Stimulated activated CD4-positive, alpha-beta T cell treated with anti-CD3 and anti-CD28 coated beads, Interleukin-4, amount 100 ng/mL, for 4 hours (primary cell): ENCODE results near the gene SRPX.

ENCODE experiments used
- DNase-seq, 2 experiments: peaks; one replicate each; pipeline ENCODE4 v3.0.0-alpha.2; 2020

Gene SRPX, protein sequence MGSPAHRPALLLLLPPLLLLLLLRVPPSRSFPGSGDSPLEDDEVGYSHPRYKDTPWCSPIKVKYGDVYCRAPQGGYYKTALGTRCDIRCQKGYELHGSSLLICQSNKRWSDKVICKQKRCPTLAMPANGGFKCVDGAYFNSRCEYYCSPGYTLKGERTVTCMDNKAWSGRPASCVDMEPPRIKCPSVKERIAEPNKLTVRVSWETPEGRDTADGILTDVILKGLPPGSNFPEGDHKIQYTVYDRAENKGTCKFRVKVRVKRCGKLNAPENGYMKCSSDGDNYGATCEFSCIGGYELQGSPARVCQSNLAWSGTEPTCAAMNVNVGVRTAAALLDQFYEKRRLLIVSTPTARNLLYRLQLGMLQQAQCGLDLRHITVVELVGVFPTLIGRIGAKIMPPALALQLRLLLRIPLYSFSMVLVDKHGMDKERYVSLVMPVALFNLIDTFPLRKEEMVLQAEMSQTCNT

DNA sequence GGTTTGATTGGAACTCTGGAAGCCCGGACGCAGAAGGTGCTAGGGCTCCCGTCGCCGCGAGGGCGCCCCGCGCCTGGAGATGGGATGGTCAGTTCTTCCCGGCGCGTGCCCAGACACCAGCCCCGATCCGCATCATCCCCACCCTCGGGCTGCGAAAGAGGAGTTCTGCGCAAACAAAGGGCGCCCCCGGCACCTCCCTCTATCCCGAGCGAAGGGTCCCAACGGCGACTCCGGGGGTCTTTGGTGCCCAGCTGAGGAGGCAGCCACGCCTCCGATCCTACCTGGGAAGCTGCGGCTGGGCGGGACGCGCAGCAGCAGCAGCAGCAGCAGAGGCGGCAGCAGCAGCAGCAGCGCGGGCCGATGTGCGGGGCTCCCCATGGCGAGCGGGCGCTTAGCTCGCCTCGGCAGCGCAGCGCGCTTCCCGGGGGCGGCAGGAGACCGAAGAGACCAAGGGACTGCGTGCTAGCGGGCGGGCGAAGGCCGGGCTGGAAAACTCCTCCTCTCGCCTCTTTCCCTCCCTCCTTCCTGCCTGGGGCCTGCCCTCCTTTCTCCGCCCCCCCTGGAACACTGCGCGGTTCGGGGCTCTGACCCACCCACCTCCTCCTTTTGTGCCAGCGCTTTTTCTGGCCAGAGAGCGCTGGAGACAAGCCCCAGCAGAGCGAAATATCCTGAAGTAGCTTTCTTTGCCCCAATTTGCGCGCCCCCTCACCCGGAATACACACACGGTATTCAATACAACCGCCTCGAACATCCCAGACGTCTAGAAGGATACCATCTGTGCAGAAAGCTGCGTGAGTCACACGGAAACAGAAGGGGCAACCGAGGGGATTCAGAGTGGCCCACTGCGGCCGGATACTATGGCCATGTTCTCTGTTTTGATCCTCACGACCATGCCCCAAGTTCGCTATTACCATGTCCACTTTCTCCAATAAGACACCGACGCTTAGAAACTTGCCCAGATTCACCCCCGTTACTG, at the start of gene SRPX:
TSS of gene SRPX (minus strand) at position 457 of the 976 bp plus-strand sequence. CDS start at position 378, 79 bp downstream.
- DNase-seq: no peak

DNA sequence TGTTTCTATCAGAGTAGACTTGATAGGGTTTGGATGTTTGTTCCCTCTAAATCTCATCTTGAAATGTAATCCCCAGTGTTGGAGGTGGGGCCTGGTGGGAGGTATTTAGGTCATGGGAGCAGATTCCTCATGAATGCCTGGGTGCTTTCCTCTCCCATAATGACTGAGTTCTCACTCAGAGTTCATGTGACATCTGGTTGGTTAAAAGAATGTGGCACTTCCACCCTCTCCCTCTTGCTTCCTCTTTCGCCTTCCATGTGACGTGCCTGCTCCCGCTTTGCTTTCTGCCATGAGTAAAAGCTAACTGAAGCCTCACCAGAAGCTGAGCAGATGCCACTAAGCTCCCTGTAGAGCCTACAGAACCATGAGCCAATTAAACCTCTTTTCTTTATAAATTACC, 47.3 kb upstream of the SRPX start:
- no peak for DNase-seq

DNA sequence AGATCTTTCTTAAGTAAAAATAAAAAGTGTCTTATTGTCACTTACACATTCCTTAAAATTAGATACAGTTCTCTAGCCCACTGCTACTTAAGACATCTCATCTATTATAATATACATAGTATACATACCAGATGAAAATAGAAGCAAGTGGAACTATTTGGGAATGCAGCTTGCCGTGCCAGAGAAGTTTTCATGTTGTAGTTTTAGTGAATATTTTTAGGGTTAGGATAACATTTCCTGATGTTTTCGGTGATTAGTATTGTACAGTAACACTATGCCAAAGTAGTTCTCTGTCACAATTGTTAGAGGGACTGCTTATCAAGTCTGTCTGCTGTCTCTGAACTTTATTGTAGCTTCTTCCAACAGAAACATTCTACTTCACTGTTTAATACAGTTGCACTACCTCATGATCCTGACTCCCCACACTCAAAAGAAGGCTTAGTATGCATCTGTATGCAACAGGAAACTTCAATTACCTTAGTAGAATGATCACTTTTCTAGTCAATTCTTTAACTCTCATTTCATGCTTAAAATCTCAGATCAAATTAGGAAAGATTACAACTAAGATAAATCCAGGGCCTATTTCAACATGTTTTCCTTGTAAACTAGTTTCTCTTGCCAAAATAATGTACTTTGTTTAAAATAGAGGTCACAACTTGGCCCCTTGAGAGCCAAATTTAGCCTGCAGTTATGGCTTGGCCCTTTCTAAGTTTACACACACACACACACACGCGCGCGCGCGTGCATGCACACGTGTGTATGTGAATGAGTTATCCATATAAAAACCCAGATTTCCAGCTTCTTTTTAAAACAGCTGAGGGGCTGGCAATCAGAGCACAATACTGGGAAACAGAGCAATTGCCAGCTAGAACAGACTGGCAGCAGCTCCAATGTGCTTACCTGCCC, 42.3 kb upstream of the SRPX start:
- no peak for DNase-seq

DNA sequence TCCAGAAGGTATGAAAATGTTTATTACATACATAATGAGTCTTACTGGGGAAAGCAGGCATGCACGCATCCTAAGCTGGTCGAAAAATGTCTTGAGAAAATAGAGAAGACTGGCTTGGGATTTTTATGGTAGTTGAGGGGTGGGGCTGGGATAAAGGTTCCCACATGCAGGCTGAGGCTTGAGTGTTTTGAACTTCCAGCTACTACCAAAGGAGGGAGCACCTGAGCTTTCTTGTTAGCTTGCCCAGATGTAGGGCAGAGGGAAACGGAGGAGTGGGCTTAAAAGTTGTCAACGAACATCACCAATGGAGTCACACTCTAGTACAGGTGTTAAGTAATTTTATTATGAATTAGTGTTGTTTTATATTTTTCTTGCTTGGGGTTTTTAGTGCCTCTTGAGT, 39.6 kb upstream of the SRPX start:
- no peak for DNase-seq

DNA sequence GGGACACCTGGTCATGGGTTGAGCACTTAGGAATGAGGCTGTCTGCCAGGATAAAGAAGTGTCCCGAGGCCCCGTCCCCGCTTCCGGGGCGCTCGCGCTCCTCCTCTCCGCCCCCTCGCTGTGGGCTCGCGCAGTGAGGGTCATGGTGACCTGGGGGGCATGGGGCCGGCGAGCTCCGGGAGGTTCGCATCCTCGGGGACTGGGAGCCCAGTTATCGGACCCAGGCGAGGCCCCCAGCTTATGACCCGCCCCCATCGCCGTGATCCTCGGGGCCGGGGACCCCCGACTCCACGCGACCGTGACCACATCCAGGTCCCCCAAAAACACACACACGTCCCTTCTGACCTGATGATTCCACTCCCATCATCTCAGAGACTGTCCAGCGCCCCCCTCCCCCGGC, 35.3 kb upstream of the SRPX start:
- no peak for DNase-seq

DNA sequence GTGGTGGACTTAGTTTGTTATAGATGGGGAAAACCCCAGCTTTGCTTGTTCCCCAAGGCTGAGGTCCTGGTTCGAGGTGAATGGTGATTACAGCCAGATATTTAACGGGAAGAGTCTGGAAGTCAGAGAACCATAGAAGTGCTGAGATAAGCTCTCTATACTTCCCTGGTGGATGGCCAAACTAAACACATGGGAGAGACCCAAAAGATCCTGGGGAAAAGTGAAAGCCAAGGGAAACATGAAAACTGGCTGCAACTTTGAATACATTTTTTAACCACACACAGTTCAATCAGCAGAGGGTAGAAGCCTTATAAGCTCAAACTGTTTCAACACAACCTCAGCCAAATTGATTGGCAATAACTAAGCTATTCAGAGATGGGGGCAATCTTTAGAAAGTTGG, 29.3 kb upstream of the SRPX start:
- DNase-seq: no peak

DNA sequence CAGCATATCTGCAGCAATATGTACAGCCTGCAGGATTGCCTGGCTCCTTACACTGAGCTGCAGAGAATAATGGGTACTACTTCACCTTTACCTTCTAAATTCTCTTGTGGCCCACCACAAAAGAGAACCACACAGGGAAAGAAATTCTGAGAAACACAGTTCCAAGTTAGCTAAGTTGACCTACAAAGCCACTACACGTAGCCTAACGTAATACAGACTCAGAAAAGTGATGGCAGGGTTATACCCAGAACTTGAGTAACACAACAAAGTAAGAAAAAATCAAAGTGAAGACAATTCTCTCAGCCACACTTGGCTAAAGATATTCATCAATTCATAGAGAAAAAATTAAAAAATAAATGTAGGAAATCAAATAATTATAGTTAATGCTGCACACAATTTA, 26.4 kb upstream of the SRPX start:
- no peak for DNase-seq

DNA sequence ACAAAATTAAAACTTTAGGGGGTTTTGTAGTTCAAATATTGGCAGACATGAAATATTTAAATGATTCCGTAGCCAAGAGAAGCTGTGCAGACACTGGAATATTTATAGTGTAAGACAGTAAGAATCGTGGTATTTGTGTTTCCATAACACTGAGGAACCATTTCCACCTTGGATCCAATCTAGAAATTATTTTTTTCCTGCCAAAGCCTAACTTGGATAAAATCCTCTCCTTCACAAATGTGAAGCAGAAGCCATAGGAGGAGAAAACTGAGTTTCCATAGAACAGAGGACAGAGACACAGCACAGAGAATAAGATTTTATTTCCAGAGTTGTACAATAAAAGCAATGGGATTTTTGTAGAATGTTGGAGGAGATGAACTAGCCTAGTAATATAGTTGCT, 19.9 kb upstream of the SRPX start:
- DNase-seq: no peak

DNA sequence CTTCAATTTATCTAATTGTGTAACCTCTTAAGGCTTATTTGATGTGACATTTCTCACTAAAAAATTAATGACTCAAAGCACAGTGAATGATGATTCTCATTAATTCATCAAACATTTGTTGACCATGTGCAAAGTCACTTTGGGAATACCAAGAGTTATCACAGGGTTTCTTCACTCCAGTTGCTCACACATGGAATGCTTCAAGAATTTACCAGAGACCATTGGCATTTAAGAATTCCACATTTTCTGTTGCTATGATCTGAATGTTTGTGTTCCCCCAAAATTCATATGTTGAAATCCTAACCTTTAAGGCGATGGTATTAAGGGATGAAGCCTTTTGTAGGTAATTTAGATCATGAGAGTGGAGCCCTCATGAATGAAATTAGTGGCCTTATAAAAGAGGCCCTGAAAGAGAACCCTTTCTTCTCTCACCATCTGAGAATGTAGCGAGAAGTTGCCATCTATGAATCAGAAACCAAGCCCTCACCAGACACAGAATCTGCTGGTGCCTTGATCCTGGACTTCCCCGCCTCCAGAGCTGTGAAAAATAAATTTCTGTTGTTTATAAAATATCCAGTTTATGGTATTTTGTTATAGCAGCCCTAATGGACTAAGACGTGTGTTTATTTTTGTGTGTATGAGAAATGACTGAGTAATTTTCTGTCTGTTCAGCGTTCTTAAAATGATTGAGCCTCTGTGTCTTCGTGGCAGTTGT, 16.4 kb upstream of the SRPX start:
- DNase-seq: no peak

DNA sequence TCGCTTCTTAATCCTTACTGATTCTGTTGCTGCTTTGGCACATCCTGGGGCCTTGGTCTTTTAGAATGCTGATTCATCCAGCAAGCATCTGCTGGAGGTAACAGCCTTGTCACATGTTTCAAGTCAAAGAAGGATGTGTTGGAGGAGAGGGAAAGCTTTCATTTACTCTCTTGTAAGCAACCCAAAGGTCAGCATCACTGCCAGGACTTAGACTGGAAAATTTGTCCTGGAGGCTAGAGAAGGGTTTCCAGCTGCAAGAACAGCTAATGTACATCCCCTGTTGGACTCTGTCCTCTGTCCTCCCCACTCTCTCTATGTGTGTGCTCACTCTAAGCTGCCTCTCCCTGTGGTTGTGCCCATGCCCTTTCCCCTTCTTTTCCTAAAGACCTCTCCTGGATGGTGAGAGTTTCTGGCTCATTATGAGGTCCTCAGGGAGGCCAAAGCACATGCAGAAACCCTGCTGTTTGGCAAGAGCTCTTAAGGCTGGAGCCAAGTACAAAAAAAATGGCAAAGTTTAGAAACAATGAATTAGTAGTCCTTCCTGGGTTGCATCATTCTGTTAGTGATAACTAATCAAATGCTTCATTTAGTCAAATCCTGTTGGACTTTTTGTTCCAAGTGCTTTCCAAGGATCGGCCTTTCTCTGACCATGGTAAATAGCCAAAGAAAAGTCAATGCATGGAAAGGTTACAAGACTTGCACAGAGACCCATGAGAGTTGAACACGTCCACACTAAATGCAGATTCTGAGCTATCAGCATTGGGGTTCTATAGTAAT, 13.4 kb upstream of the SRPX start:
- DNase-seq: no peak

DNA sequence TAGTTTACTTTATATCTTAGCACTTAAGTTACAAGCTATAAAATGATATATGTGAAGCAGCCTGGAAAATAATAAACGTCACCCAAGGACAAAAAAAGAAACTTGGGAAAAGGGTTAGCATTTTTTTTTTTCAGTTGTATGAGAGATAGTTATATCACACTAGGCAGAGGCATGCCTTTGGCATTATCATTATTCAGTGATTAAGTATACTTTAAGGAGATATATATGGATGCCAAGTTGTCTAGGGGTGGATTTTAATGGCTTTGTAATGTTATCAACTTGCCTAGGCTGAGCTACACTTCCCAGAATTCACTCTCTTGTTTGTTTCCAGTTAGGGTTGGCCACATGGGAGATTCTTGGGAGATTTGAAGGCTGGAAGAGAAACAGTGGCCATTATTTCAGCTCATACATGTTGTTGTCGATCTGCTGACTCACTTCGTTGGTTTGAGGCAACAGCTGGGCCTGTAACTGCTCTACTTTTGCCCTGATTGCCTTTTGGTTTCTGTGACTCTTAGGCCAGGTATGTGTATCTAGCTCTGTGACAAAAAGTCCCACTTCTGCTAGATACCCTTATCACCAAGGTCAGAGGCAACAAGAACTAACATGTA, 11.5 kb upstream of the SRPX start:
- DNase-seq: no peak

DNA sequence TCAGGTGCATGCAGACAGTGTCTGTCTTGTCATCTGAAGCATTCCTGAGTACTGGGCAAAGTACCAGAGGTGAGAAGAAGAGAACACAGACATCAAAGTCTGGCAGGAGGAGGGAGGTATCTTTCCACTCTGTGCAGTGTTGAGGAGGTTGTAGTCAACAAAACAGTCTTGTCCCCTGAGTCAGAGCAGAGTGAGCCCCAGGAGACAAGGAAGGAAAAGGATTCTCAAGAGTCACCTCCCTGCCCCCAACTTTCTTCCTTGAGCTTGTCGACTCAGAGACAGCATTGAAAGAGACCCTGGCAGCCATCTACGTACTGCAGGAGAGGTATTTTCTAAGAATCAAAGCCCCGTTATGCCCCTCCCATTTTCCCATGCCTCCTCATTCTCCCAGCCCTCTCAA, 4.4 kb upstream of the SRPX start:
- DNase-seq: no peak

DNA sequence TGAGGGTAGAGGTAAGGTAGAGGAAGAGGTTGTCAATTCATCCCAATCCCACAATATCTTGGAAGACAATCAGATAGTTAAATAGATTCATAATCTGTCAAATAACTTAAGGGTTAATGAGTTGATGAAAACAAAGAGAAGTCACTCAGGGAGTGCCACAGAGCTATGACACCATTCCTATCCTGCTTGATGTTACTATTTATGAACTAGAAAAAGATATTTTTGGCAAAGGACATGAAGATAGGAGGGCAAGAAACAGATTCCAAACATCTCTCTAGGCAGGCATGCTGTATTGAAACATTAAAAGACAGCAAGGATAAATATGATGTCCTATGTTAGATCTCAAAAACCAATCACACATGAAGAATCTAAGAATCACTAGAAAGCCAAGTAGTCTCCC, 3.5 kb upstream of the SRPX start:
- DNase-seq: no peak

DNA sequence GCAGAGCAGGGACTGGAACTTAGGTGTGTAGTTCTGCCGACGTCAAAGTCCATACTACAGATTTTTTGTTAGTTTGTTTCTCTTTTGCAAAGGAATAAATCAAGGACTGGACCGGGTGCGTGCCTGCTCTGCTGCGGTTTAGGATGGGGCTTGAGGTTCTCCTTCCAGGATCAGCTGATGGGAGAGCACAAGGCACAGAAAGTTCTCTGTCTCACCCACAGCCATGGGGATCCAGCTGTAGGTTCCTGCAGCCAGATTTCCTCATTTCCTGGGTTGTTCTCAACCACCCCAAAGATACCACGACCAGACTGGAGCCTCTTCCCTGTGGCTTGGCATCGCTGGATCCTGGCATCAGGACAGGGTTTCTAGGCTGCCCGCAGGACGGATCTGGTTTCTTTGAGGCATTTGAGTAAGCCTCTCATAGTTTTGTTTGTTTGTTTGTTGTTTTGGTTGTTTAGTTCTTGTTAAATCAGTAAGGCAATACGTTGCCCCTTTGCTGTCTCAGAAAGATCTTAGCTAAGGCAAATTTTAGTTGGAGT, 789 bp upstream of the SRPX start:
- no peak for DNase-seq

DNA sequence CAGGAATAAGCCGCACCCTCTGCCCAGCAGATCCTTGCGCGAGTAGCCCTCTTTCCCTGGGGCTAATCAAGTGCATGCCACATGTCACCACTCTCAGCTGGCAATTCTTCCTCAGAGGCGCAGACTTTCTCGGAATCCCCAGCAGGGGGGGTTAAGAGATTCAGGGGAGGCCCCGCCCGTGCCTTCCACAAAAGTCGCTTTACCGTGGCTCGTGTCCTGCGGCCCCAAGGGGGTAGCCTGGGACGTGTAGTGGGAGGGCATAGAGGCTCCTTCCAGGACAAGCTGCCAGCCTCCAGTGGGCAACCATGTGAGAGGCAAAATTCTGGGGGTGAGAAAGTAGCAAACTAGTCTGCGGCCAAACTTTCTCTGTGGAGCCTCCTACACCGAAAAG, 652 bp downstream of the SRPX start:
- no peak for DNase-seq

DNA sequence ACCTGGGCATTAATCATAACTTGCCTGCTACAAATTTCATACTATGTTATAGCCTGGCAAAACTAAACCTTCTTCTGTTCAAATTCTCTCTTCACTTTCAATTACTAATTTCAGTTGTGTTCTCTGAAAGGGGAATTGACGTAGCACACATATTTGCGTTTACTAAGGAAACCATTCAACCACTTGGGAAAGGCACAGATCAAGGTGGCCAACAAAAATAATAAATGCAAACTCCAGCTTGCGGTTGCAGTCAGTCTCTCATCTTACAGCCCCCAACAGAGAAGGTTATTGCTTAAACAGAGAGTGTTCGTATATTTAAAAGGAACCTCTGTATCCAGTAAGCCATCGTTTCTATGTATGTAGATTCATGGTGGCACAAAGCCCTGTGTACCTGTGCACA, 4.0 kb downstream of the SRPX start:
- no peak for DNase-seq

DNA sequence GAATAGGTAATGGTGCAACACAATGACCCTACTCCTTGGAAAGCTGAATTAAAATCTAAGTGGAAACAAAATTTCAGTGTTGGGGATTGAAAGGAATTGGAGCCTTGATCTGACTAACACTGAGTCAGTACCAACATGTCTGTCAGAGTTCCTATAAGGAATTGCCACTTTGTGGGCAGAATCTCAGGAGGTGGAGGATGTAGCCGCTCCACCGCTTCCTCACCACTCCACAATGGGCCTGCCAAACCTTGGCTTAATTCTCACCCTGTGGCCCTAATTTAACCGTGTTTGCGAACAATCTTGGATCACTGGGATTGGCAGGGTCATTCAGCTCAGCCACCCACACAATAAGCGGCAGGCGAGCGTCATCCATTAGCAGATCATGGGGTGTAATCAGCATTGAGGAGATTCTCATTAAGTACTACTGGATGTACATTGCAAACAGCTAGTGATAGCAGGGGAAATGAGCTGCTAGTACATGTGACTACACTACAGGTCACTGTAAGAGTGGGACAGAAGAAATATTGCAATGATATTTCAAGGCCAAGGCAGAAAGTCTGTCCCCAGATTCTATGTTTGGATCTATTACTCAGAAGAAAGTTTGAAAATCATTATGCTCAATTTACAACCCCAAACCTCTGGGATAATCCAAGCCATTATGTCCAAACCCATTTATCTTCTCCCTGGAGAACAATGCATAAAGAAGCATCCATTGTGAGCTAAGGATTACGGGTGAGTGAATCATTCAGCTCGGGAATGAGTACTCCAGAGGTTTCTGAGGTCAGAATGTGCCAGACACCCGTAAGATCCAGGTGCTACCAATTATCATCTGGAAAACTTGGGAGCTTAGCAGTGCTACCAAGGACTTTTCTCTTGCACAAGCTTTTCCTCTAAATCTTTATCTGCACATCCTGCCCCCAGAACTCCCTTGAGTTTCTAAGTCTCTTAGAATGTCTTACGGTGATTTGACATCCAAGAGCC, 5.8 kb downstream of the SRPX start:
- DNase-seq: no peak

DNA sequence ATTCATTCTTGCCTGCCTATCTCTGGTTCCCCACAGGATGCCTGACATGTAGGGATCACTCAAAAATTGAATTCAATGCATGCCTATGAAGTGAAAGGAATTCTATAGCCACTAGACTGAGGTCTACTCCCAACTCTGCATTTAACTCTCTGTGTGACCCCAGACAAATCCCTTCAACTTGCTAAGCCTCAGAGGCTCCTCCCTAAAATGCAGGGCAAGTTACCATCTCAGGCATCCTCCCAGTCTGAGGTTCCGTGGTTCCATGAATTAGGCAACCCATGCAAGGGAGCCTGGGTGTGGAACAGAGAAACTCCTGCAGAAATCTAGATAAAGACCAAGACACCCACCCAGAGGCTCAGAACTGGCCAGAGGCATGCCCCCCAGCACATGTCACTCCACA, 6.6 kb downstream of the SRPX start:
- no peak for DNase-seq
